GM12865 (cell line): ENCODE results near the gene P2RY1.

ENCODE experiments used
- DNase-seq: peaks from one replicate; pipeline ENCODE4 v3.0.0; 2010; ENCODE audit warnings: low read depth
- H3K4me3 ChIP-seq: 2 replicates; pipeline ENCODE4 v1.5.1; 2011; ENCODE audit warnings: mild to moderate bottlenecking, low read depth, low read length, control low read depth
- TF ChIP-seq, protein P1 (sequence below): IDR thresholded peaks from 2 replicates; pipeline ENCODE4 v1.5.1; 2011; ENCODE audit warnings: low read length, control low read depth, low read depth, inconsistent platforms; ENCODE audit not compliant: insufficient read depth; ENCODE audit errors: missing control alignments

P2RY1 gene

DNA sequence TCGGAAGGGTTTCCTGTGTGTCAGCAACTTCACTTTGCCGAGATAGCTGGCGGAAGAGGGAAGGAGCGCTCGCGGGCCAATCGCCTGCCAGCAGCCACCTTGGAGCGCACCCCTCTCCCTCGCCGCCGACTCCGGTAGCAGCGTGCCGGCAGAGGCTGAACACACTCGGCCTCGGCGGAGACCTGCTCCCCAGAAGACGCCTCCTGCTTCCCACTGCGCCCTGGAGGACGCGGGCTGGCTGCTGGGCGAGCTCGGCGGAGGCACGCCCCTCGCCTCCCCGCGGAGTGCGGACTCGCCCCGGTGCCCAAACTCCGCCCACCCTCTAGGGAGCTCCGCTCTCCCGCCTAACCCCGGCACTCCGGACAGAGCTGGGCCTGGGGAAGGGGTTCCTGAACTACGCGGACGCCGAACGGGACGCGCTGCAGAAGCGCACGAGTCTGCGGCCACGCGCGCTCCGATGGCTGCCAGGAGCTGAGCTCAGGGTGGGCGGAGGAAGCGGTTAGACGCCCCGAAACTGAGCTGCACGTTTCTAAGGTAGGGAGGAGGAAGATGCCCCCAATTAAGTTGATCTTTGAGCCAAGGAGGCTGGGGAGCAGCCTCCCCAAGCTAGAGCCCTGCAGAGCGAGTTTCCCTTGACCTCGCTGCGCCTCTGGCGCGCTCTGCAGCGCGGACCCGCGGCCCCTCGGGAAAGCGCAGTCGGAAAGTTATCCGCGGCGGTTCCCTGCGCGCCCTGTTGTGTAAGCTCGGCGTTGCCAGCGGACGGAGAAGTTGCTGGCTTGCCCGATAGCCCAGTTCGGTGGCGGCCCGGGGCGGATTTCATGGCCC, at the start of gene P2RY1:
TSS of gene P2RY1 (plus strand) at position 356 of the 825 bp plus-strand sequence. CDS start 652 bp downstream, outside the sequence.
- peak within 1 kb of the TSS; percentile 97 for H3K4me3 ChIP-seq
- TF ChIP-seq, protein P1, sequence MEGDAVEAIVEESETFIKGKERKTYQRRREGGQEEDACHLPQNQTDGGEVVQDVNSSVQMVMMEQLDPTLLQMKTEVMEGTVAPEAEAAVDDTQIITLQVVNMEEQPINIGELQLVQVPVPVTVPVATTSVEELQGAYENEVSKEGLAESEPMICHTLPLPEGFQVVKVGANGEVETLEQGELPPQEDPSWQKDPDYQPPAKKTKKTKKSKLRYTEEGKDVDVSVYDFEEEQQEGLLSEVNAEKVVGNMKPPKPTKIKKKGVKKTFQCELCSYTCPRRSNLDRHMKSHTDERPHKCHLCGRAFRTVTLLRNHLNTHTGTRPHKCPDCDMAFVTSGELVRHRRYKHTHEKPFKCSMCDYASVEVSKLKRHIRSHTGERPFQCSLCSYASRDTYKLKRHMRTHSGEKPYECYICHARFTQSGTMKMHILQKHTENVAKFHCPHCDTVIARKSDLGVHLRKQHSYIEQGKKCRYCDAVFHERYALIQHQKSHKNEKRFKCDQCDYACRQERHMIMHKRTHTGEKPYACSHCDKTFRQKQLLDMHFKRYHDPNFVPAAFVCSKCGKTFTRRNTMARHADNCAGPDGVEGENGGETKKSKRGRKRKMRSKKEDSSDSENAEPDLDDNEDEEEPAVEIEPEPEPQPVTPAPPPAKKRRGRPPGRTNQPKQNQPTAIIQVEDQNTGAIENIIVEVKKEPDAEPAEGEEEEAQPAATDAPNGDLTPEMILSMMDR = peak; percentile 50
- DNase-seq = peak; percentile 95

GRCh38 chr3:152786977-152787681, 47.8 kb upstream of the P2RY1 start:
- H3K4me3 ChIP-seq = no peak overlapping the region
- TF ChIP-seq, protein P1 = no peak
- no peak for DNase-seq

- TF ChIP-seq, protein P1 = no peak
- no peak for DNase-seq
- no peak overlapping the region for H3K4me3 ChIP-seq
These were observed 44.1 kb upstream of the P2RY1 start for GRCh38 chr3:152790651-152791387.

DNA sequence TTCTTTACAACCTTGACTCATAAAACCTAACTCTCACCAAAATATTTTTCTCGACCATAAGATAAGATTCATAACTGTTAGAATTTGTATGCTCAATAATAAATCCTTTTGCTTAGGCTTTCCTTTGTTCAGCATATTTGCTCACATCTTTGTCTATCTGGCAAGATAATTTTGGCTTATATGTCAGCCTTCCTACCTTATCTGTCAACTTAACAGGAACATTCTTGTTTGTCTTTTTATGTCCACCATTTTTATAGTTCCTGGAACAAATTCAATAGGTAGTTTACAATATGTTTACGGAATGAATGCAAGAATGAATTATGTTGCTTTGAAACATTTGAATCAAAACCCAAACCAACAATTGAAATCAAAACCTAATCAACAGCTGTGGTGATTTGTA, 41.0 kb upstream of the P2RY1 start:
- DNase-seq = no peak
- TF ChIP-seq, protein P1 = no peak
- no peak overlapping the region for H3K4me3 ChIP-seq

- no peak for DNase-seq
- no peak overlapping the region for H3K4me3 ChIP-seq
- TF ChIP-seq, protein P1 = no peak
These were observed 37.0 kb upstream of the P2RY1 start for GRCh38 chr3:152797751-152798432.
